ENCODE data around the gene SBF2.

SBF2 gene

DNA sequence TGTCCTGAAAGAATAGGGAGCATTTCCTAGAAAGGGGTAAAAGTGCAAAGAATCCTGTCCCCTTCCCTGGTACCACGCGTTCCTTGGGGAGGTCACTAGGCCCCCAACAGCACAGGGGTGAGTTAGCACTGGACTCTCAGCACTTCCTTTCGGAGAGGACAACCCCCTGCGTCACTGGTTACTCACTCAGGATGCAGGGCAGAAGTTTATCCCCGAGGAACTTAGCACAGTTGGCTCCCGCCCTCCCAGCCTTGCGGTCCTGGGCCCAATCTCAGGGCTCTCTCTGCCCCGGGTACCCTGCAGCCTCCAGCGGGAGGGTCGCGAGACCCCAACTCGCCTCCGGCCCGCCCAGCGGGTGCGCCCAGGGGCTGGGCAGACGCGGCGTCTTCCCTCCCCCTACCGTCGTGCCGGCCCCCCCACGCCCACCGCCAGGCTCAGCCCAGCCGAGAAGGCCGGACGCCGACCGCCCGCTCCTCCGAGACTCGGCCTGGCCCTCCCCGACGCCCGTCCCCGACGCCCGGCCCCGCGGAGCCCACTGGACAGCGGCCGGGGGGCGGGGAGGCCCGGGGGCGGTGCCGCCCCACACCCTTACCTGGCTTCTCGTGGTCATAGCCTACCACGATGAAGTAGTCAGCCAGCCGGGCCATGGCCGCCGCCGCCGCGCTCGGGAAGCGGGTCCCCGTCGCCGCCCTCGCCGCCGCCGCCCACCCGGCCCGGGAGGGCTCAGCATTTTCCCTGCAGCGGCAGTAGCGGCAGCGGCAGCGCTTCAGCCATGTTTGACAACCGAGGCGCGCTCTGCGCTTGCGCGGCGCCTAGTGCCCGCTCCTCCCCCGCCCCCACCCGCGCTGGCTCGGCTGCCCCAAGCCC lies at the start of gene SBF2:
SBF2 (minus strand) TSS at position 797 of the 867 bp plus-strand sequence; CDS start at position 647, 150 bp downstream.
- peak; percentile 86 for DNase-seq

DNA sequence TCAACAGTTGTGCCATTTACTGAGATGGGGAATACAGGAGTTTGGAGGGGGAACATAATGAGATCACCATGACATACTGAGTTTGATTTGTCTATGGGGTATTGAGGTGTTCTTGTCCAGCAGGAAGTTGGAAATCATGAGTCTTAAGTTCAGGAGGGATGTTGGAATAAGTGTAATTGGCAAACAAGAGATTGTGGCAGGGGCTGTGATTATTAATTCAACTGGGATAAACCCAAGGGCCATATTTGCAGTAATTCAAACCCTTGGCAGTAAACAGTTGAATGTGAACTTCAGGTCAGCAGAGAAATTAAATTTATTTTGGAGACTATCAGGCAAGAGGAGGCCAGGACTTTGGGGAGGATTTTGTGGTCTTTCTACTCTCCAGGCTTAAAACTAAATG lies 44.3 kb upstream of the SBF2 start:
- no peak for DNase-seq

DNA sequence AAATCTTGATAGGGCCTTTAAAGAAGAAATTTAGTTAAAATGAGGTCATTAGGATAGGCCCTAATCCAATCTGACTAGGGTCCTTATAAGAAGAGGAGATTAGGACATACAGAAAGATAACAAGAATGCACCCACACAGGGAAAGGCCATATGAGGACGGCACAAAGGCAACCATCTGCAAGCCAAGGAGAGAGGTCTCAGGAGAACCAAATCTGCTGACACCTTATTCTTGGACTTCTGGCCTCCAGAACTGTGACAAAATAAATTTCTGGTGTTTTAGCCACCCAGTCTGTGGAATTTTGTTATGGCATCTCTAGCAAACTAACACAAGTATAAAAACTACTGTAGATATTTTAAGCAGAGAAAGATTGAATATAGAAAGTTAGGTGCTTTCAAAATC lies 39.5 kb upstream of the SBF2 start:
- no peak for DNase-seq

DNA sequence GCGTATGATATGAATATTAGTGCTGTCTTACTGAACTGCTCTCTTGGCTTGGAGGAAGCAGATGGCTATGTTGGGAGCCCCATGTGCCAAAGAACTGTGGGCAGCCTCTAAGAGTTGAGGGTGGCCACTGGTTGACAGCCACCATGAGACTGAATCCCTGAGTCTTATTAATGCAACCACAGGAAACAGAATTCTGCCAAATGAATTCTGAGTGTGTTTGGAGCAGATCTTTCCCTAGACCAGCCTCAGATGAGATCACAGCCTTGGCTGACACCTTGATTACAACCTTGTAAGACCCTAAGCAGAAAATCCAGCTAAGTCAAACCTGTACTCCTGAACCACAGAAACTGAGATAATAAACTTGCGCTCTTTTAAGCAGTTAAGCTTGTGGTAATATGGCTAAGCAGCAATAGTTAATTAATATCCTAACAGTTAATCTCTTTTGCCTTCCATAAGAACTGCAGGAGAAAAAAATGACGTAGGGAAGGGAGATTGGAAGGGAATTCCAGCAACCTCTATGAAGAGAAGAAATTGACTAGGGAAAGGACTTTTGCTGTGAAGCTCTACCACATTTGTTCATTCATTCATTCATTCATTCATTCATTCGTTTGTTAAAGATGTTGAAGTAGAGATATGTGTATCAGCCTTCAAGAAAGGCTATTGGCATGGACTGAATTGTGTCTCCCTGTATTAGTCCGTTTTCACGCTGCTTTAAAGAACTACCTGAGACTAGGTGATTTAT lies 37.7 kb upstream of the SBF2 start:
- no peak for DNase-seq

DNA sequence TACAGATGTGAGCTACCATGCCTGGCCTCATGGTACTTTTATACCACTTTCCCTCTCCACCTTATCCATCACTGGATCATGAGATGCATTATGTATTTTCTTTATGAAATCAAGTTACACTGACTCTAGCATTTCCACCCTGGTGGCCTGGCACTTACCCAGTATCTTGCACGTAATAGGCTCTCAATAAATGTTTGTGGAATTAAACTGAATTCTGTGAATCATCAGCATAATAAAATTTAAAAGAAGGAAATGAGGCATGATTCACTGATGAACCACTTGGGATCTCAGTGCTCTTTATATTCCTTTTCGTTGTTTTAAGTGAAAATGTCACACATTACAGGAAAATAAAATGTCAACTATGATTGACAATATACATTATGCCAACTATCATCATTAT lies 35.9 kb upstream of the SBF2 start:
- no peak for DNase-seq

DNA sequence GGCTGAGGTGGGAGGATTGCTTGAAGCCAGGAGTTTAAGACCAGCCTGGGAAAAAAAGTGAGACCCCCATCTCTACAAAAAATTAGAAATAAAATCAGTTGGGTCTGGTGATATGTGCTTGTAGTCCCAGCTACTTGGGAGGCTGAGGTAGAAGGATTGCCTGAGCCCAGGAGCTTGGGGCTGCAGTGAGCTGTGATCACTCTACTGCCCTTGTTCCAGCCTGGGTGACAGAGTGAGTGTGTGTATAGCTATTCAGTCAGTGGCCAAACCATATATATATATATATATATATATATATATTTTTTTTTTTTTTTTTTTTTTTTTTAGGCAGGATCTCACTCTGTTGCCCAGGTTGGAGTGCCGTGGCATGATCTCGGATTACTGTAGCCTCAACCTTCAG lies 35.3 kb upstream of the SBF2 start:
- DNase-seq, result no peak

DNA sequence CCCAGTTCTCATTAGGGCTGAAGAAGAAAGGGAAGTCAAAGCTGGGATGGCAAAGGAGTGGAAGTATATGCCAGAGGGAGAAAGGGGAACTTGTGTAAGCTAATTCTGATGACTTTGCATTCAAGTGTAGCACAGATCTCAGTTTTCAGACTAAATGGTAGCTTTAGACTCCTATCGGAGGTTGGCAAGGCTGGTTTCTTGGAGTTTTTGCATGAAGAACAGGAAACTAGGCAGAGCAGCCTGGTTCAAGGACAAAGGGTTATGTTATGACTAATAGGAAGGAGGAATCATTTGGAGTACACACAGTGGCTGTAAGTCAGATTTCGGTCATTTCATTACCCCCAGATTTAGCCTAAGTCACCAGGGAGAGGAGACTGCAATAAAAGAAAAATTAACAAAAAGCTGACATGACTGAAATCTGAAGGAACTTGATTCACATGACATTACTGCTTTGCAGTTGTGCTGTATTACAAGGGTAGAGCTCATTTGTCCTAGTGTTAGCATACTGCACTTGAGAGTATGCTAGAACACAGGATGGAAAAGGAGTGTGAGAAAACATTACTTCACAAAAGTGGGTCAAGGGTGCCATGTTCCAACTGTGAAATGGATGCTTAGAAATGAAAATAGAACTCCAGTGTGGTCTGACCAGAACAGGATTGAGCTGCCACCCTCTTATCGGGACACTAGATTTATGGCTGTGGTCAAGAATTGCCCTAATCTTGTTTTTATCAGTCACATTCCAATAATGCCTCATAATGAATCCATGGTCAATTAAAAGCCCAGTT lies 34.5 kb upstream of the SBF2 start:
- no peak for DNase-seq

DNA sequence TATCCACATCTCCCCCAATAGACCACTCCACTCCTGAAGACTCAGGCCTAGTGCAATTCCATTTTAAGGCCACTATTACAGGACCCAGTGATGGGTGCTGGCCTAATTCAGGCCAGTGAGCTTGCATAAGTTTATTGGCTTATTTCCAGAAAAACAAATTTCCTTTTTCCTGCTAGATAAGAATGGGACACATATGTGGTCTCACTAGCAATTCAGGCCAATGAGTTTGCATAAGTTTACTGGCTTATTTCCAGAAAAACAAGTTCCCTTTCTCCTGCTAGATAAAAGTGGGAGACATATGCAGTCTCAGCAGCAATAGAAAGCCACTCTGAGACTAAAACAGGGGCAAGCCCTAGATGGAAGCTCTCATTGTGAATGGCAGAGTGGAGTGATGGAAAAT lies 33.2 kb upstream of the SBF2 start:
- DNase-seq, result no peak

DNA sequence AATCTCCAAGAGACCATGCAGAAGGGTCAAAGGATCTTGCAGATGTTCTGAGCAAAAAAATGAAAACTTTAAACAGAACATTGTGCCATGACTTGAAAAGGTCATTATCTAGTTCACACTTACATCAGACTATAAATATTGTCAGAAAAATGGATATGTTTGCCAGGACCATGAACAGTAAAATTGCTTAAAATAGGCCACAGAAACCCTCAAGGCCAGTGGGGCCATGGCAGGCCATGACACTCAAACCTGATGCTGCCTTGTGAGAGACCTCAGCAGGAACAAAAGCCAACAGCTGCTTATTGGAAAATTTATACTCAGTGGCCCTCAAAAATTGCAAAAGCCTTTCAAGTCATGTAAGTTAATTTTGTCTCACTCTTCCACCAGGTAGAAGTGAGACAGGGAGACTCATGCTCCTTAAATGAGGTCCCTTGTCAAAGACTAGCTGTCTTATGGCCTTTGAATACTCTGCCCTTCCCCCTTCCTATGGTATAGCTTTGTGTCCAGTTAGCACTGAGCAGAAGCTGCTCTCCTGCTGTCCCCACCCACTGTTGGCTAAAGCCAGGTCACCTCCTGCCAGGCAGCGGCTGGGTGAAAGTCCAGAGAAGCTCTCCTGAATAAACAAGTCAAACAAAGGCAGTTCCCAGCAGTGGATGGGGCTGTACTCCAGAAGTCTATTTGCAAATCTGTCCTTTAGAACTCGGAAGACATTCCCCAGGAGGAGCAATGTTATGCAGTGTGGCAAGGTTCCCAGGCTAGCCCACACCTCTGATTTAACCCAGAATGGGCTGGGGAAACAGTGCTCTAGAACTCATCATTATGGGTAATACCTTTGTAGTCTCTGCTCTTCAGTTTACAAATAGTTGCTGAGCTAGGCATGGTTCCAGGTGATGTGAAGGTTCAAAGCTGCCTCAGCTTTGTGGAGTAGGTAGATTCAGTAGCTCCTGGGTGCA lies 32.3 kb upstream of the SBF2 start:
- DNase-seq, result no peak

DNA sequence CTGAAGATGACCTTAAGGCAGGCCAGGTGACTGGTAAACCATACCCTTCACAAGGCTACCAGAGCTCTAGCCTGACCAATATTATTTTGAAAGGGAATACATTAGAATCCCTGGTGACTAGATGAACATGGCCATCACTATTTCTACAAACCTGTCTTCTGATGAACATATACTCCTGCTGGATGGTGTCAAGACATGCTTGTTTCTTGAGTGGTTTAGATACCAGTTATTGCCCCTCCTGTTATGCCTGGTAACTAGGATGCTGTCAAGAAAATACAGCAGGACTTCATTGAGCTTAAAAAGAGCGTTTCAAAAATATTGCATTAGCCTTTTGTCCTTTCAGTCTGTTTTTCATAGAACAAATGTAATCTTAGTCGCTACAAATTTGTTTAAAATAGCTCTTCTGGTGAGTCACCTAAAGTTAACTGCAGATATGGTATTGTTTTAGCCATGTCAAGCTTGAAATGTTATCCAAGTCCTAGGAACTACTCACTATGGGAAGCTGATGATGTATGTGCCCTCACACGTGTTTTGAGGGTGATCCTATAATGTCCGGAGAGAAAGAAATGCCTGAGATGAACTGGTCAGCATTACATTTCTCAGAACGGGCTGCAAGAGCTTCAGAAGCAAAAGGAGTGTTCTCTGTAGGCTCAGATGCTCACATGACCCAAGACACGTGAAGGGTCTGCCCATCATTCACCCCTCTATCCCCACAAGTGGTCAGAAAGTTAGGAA lies 31.4 kb upstream of the SBF2 start:
- DNase-seq, result no peak

DNA sequence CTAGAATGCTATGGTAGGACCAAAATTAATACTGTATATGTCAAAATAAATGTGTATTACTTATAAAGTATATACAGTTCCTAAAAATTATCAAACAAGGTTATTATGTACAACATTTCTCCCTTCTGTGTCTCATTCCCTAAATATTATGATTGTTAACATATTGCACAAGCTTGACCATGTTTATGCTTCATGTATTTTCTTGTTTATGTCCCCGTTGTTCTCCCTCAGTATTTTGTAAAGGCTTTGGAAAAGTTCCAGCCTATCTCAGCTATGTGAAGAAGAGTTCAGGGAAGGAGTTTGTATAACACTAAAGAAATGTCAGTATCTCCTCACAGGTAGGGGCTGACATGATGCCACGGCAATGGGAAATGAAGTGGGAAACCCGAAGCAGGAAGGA lies 30.5 kb upstream of the SBF2 start:
- DNase-seq, result no peak

DNA sequence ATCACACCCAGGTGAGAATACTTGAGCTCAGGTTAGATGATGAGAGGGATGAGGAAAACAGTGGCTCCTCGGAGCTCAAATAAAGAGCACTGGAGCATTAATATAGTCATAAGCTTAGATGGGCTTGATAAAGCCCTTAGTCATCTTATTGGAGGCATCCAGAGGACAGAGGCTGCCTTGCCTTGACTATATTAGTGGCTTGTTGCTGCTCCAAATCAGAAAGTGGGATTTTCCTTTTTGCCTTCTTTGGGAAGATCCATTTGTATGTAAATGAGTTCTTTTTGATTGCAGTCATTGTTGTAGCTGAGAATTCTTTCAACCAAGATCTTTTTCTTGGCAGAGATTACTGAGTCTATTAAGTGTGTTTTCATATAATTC lies 29.8 kb upstream of the SBF2 start:
- DNase-seq, result no peak

DNA sequence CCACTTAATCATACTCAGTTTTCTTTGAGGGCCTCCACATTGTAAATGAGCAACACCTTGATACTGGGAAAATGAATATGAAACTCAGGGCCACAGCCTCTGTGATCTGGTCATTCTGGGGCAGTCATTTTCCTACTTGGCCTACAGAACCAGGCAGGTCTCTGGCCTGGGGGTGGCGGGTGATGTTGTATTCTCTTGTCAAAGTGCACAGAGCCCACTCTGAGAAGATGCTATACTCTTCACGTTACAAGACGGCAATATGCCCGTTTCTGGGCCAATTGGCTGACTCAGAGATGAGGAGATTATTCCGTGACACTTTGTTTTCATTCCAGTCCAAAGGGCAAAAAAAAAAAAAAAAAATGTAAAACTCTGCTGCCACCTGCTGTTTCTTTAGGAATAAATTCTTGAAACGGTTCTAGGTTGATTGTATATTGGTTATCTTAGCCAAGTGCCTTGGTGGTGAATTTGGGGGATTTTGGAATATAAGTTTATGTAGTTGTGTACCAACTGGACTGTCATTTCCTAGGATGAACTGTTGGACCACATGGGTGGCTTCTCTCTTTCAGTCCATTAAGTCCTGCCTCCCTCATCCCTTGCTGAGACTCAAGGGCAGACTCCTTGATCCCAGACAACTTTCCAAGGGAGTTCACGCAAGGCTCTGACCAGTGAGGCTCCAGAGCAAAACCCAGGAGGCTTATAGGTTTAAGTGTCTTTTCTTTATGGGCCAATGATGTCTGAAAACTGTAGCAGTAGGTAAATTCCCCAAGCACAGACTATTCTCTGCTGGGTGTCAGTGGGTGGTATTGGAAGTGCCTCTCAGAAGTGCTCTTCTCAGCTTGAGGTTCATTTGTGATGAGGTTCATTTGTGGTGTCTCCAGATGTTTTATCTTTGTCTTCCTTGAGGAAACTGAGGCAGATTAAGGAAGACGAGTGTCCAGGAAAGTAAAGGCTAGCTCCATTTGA lies 29.1 kb upstream of the SBF2 start:
- peak; percentile 45 for DNase-seq

DNA sequence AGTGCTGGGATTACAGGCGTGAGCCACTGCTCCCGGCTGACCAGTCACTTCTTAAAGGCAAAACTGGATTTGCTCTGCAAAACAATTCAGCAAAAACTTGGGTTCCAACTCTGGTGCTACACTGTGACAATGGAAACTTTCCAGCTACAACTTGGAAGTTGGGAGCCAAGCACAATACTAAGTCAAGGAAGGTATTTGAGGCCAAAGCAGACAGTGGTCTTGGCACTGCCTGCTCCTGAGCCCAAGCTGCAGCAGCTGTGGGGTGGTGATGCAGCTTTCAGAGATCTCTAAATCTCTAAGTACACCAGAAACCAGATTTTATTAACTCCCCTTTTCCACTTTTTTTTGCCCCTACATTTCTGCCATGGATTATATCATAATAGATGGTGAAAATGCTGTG lies 28.4 kb upstream of the SBF2 start:
- no peak for DNase-seq

DNA sequence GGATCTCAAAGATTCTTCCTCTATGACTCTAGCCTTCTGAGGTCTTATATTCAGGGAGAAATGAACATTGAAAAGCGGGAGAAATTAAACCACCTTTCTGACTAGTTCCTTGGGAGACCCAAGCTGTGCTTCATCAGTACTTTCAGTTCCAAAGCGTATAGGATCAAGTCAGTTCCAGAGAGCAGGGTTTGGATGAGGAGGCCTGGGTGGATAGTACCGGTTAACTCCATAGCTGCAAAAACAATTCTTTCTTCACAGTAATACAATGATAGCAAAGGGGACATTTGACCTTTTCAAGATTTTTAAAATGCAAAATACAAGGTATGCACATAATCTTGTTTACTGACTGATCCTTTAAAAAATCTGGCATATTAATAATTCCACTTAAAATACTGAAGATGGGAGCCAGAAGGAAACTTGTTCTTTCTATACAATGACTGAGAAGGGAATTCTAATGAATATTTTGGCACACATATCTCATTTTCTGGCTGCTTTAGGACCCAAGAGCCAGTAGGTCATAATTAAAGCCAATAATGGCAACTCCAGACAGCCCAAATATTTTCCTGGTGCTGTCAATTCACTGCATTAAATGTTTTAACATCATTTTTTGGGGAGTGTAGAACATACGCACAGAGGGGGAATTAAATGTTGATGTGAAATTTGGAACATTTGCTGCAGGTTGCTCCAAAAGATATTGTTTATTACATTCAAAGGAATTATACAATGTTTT lies 26.9 kb upstream of the SBF2 start:
- DNase-seq, result no peak

DNA sequence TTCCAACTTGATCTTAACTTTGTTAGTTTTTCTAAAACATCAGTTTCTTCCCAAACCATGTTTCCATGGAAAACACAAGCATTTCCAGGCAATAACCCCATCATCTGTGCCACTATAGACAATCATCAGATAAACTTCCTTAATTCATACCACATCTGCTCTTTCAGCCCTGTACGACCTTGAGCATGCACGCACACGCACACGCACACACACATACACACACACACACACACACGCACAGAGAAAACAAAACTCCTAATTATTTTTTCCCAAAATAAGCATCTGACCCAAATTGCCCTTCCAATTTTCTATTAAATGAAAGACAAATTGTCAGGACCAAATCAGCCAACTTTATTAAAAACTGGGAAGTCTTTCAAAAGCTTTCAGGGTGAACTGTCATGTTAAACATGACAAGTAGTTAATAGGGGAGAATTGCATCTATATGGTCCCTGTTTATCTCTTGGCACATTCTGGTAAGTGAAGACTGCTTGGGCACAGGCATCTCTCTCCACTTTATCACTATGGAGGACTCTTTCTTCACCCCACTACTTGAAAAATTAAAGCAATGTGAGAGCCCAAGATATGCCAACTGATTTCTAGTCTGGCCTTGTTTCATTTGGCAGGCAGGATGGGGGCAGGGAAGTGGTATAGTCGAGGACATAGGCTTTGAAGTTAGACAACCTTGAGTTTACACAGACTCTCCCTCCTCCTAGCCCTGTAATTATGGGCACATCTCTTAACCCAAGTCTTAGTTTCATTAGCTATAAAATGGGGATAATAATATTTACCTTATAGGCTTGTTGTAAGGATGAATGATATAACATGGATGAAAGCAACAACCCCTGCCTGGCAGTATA lies 25.9 kb upstream of the SBF2 start:
- no peak for DNase-seq

DNA sequence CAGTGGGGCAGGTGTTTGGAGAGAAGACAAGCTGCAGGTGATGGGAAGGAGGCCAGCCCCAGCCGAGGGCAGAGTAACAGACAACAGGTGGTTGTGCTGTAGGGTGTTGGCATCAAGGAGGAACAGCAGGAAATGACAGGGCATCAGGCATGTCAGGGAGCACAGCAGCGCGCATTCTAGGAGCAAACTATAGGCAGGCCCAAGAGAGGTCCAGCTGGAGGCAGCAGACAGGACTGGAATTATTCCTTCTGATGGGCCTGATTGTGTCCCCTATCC lies 24.4 kb upstream of the SBF2 start:
- no peak for DNase-seq

DNA sequence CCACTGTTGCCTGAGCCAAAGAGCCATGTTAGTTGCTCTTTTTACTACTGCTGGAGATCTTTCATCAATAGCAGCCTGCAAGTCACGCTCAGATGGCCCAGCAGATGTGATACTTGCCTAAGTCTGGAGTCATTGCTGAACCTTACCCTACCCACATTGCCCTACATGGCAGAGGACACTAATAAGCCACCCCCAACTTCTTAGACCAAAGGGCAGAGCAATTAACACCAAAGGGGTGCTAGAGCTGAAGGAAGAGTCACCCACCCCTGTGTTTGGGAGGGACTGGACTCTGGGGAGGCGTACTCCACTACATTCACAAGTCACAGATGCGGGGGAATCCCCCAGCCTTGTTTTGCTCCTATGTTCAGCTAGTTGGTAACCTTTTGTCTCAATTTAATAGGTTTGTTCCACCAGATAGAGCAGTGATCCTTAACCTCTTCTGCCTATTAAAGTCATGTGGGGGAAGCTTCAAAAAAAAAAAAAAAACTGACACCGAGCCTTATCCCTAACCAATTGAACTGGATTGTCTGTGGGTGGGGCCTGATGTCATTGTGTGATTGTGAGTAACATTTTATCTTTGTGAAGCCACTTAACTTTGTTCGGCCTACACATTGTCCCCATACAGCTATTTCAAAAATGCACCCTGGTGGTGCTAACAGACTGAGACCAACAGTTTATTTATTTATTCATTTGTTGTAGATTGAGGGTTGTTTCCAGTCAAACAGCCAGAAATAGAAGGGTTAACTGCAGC lies 23.9 kb upstream of the SBF2 start:
- no peak for DNase-seq
